HepG2 (cell line): Measurements from ENCODE around the gene INKA1. TPM values are rescaled to one million over a fixed set of nuclear protein-coding genes. Genes with fewer than 3 reads are reported as not detected.

Experiments used
- ATAC-seq: fragments of 200-7000 bp; cut with Tn5 transposase; 3 replicates; pipeline ENCODE4 v1.9.1; 2020; ENCODE audit warnings: mild to moderate bottlenecking, moderate library complexity
- BruUV-seq: library from RNA; stranded (reverse); fragments of 400-500 nt; replicated peaks from 2 replicates; lab custom pipeline; 2021; lab: Mats Ljungman, UMichigan
- CTCF ChIA-PET: fragments of 300-600 bp; formaldehyde crosslinking; extraction: SDS; loops from one replicate; lab custom pipeline; 2021; ENCODE audit warnings: low total read pairs, inconsistent platforms, low intra/inter-chr PET ratio; lab: Yijun Ruan, JAX
- POLR2A ChIA-PET: fragments of 350-600 bp; sonication (Branson Sonifier 250); formaldehyde crosslinking; loops from one replicate; lab custom pipeline; 2020; ENCODE audit warnings: antibody characterized with exemption, inconsistent platforms; lab: Yijun Ruan, JAX
- DNase-seq: peaks from one replicate; pipeline ENCODE4 v3.0.0-alpha.2; 2015; ENCODE audit warnings: low spot score
- FAIRE-seq: peaks from 3 replicates; lab custom pipeline; 2011; peaks lifted over from hg19 to GRCh38; lab: Jason Lieb, UNC
- H2AFZ ChIP-seq: one replicate; pipeline ENCODE4 v1.6.1; 2011; ENCODE audit warnings: low read length, inconsistent platforms
- H3K27ac ChIP-seq: fragments of 300-600 bp; 3 replicates; pipeline ENCODE4 v1.8.0; 2011; ENCODE audit warnings: mixed run types, mild to moderate bottlenecking, mixed read lengths, low read length, inconsistent platforms; ENCODE audit not compliant: insufficient read depth; ENCODE audit errors: extremely low read length
- H3K27me3 ChIP-seq, 2 experiments: fragments of 200-600 bp in 1 of 2; 2 replicates in 1 of 2; 3 replicates in 1 of 2; pipeline versions ENCODE4 v1.6.0 to v1.8.0; 2011; ENCODE audit warnings: low read length in 2 of 2, mild to moderate bottlenecking in 2 of 2, moderate library complexity in 2 of 2, inconsistent platforms in 1 of 2; ENCODE audit not compliant: insufficient read depth in 2 of 2, control insufficient read depth in 1 of 2
- H3K36me3 ChIP-seq, 2 experiments: fragments of 200-600 bp in 1 of 2; replicated peaks in 1 of 2; 2 replicates in 1 of 2; 3 replicates in 1 of 2; pipeline versions ENCODE4 v1.5.1 to v1.8.0; 2011; ENCODE audit warnings: low read length in 2 of 2, inconsistent platforms in 1 of 2; ENCODE audit not compliant: insufficient read depth in 2 of 2, control insufficient read depth in 1 of 2
- H3K4me1 ChIP-seq: 2 replicates; pipeline ENCODE4 v1.5.1; 2012; ENCODE audit warnings: low read length, inconsistent platforms; ENCODE audit not compliant: insufficient read depth
- H3K4me2 ChIP-seq: 2 replicates; pipeline ENCODE4 v1.6.0; 2011; ENCODE audit warnings: low read depth, low read length, inconsistent platforms
- H3K4me3 ChIP-seq, 3 experiments: fragments of 200-600 bp in 1 of 3; sonication (generic), shearing (Covaris generic) in 1 of 3; replicated peaks in 1 of 3; 2 replicates each; pipeline ENCODE4 v1.5.1; 2011 to 2016; ENCODE audit warnings: low read length in 3 of 3, inconsistent platforms in 2 of 3, low read depth in 2 of 3, mild to moderate bottlenecking in 2 of 3, control low read depth in 1 of 3, mixed read lengths in 1 of 3; ENCODE audit not compliant: insufficient read depth in 1 of 3
- H3K79me2 ChIP-seq: one replicate; pipeline ENCODE4 v1.6.1; 2011; ENCODE audit warnings: low read length, inconsistent platforms; ENCODE audit not compliant: insufficient read depth
- H3K9ac ChIP-seq: 2 replicates; pipeline ENCODE4 v1.6.0; 2011; ENCODE audit warnings: mild to moderate bottlenecking, low read depth, low read length, inconsistent platforms; ENCODE audit not compliant: insufficient read depth
- H3K9me3 ChIP-seq: 2 replicates; pipeline ENCODE4 v1.5.1; 2012; ENCODE audit warnings: mild to moderate bottlenecking, low read length
- H4K20me1 ChIP-seq: 2 replicates; pipeline ENCODE4 v1.6.0; 2011; ENCODE audit warnings: inconsistent platforms, mild to moderate bottlenecking, low read length, moderate library complexity; ENCODE audit not compliant: insufficient read depth
- CHD4 ChIP-seq: fragments of 200-600 bp; sonication (generic); IDR thresholded peaks from 2 replicates; pipeline ENCODE4 v1.7.0; 2017; ENCODE audit warnings: mild to moderate bottlenecking, low read length, borderline replicate concordance
- GATAD2A ChIP-seq: IDR thresholded peaks from 2 replicates; pipeline ENCODE4 v1.6.1; 2016
- IRF2 ChIP-seq: IDR thresholded peaks from 2 replicates; pipeline ENCODE4 v1.6.1; 2018; ENCODE audit warnings: missing genetic modification reagents, missing compliant biosample characterization
- NAIF1 ChIP-seq: sonication (generic); formaldehyde crosslinking; IDR thresholded peaks from 2 replicates; pipeline ENCODE4 v1.5.0; 2020; ENCODE audit warnings: mild to moderate bottlenecking, missing genetic modification reagents, borderline replicate concordance
- NFE2L1 ChIP-seq: sonication (generic); formaldehyde crosslinking; IDR thresholded peaks from 2 replicates; pipeline ENCODE4 v1.4.0; 2020; ENCODE audit warnings: missing genetic modification reagents, mild to moderate bottlenecking, borderline replicate concordance
- POLR2AphosphoS2 ChIP-seq: IDR thresholded peaks from 2 replicates; pipeline ENCODE4 v1.6.1; 2011; ENCODE audit warnings: low read depth, low read length, improper control_type of control experiment
- TAF1 ChIP-seq: sonication (generic); formaldehyde crosslinking; IDR thresholded peaks from 2 replicates; pipeline ENCODE4 v1.4.0; 2020; ENCODE audit warnings: missing genetic modification reagents
- ZMAT3 ChIP-seq: sonication (generic); formaldehyde crosslinking; conservative IDR thresholded peaks from 2 replicates; pipeline ENCODE4 v1.7.0; 2021; ENCODE audit warnings: missing genetic modification reagents
- ZNF205 ChIP-seq: IDR thresholded peaks from 2 replicates; pipeline ENCODE4 v1.6.1; 2018; ENCODE audit warnings: missing biosample characterization, missing genetic modification reagents
- ZSCAN12 ChIP-seq: sonication (generic); formaldehyde crosslinking; IDR thresholded peaks from 2 replicates; pipeline ENCODE4 v1.9.0; 2021; ENCODE audit warnings: mild to moderate bottlenecking, missing genetic modification reagents
- WGBS: methylation state at CpG from one replicate; pipeline ENCODE4 v1.1.6; 2017; ENCODE audit warnings: low lambda C conversion rate; 5-methylcytosine and 5-hydroxymethylcytosine counted together
- in situ Hi-C: cut with HindIII; loops from 2 replicates; pipeline ENCODE4 v1.10.0; 2017; ENCODE audit warnings: low pct_unique_long_range_greater_than_20kb; ENCODE audit not compliant: extremely low pct_ligation_motif_present
- intact Hi-C: fragments of 100-400 bp; cut with micrococcal nuclease; formaldehyde crosslinking; loops from one replicate; pipeline ENCODE4 v1.10.0; 2022; ENCODE audit not compliant: unreplicated experiment
- polyA plus RNA-seq, 8 experiments: library from polyadenylated mRNA; depleted of rRNA in 3 of 8; stranded (reverse) in 7 of 8; unstranded in 1 of 8; fragments of >200 nt; fragmentation: Illumina TruSeq in 4 of 8; extraction: Trizol in 4 of 8; gene quantifications; 2 replicates each; pipeline versions ENCODE4 v1.2.1 to v1.2.3, GENCODE V29; 2011 to 2016; ENCODE audit warnings: low read depth in 4 of 8, missing spikeins in 1 of 8, mixed read lengths in 1 of 8; ENCODE audit not compliant: insufficient read depth in 1 of 8
- total RNA-seq, 5 experiments: library from RNA; depleted of rRNA; stranded (reverse); fragments of >200 nt; fragmentation: Illumina TruSeq; extraction: Trizol; gene quantifications; 2 replicates each; pipeline ENCODE4 v1.2.3, GENCODE V29; 2016; ENCODE audit warnings: low read depth in 1 of 5
- TF ChIP-seq, protein P1 (sequence below): sonication (generic); formaldehyde crosslinking; IDR thresholded peaks from 2 replicates; pipeline ENCODE4 v1.5.0; 2020; ENCODE audit warnings: missing genetic modification reagents, mild to moderate bottlenecking, borderline replicate concordance
- TF ChIP-seq, protein P2 (sequence below): sonication (generic); formaldehyde crosslinking; IDR thresholded peaks from 2 replicates; pipeline ENCODE4 v1.5.0; 2020; ENCODE audit warnings: mild to moderate bottlenecking, missing genetic modification reagents
- TF ChIP-seq, protein P3 (sequence below): sonication (generic); formaldehyde crosslinking; IDR thresholded peaks from 2 replicates; pipeline ENCODE4 v1.4.0; 2020; ENCODE audit warnings: missing genetic modification reagents, borderline replicate concordance
- TF ChIP-seq, protein P4 (sequence below): sonication (generic); formaldehyde crosslinking; IDR thresholded peaks from 2 replicates; pipeline ENCODE4 v1.5.1; 2020; ENCODE audit warnings: missing genetic modification reagents, mild to moderate bottlenecking, borderline replicate concordance
- TF ChIP-seq, protein P5 (sequence below): sonication (generic); formaldehyde crosslinking; IDR thresholded peaks from 2 replicates; pipeline ENCODE4 v1.8.1; 2022; ENCODE audit warnings: mild to moderate bottlenecking, missing genetic modification reagents

INKA1 gene
- total and polyA plus RNA-seq, 2 of the 13 experiments (the other 11 are each of a cell fraction or from before 2014, with no cell fraction given), result 0.22 to 0.41 TPM

DNA sequence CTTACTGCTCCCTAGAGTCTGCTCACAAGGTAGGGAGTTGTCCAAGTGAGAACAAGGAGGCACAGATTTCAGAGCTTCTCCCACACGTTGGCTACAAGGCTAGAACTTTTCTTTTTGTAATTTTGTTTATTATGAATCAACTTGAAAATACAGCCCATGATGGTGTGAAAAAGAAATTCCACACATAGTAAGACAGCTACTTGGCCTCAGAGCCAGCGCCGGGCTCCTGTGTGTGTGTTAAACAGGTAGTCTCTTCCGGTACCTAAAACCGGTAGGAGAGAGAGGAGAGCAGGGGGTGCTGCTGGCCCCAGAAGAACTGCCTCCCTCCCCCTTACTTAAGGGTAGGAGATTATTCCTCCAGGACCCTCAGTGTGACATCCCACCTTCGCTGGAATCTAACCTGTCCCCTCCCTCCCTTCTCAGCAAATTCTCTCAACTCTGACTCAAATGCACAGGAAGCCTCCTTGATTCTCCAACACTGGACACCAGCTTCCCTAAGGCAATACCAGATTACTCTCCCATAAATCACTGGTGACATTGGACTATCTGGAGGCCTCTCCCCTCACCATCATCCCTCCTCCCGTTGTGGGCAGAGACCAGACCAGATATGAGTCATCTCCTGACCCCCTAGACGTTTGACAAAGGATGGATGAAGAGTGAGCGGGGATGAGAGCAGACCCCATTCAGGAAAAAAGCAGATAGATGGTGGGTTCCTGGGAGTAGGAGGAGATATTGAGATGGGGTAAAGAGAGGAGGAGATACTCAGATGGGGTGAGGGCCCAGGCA lies 12.2 kb upstream of the INKA1 start:
- ATAC-seq, result no peak
- no peak overlapping the region for H3K27ac ChIP-seq
- FAIRE-seq, result no peak
- H3K27me3 ChIP-seq, result no peaks in the 10 kb centered on the region; a peak in 1 of 5 replicates
- peaks cover 47% of the 10 kb centered on the region for H3K4me1 ChIP-seq
- no peaks in the 10 kb centered on the region for H3K36me3 ChIP-seq
- H3K4me2 ChIP-seq, result no peak overlapping the region
- 48% methylated on average over 9 of the region's 9 CpGs for WGBS
- ChIA-PET POLR2A (no interaction called here), CTCF (no interaction called here)
- no peak overlapping the region for H3K4me3 ChIP-seq
- intact Hi-C loops (no loop called here), in situ Hi-C loops (no loop called here)
- DNase-seq, result no peak
- no peak overlapping the region for H2AFZ ChIP-seq
- no TSS peak for BruUV-seq
- no peaks in the 10 kb centered on the region for H4K20me1 ChIP-seq
- H3K79me2 ChIP-seq, result peaks cover 4% of the 10 kb centered on the region
- TF ChIP-seq, protein P1, sequence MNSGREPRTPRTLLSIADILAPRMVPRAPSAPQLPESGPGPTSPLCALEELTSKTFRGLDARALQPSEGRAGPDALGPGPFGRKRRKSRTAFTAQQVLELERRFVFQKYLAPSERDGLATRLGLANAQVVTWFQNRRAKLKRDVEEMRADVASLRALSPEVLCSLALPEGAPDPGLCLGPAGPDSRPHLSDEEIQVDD (CRISPR knock-in tag), result no peak
- TF ChIP-seq, protein P2, sequence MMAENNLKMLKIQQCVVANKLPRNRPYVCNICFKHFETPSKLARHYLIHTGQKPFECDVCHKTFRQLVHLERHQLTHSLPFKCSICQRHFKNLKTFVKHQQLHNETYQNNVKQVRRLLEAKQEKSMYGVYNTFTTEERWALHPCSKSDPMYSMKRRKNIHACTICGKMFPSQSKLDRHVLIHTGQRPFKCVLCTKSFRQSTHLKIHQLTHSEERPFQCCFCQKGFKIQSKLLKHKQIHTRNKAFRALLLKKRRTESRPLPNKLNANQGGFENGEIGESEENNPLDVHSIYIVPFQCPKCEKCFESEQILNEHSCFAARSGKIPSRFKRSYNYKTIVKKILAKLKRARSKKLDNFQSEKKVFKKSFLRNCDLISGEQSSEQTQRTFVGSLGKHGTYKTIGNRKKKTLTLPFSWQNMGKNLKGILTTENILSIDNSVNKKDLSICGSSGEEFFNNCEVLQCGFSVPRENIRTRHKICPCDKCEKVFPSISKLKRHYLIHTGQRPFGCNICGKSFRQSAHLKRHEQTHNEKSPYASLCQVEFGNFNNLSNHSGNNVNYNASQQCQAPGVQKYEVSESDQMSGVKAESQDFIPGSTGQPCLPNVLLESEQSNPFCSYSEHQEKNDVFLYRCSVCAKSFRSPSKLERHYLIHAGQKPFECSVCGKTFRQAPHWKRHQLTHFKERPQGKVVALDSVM (CRISPR knock-in tag), result no peak
- TF ChIP-seq NFE2L1 (CRISPR knock-in tag) (no peak), CHD4 (no peak), ZSCAN12 (no peak), POLR2AphosphoS2 (no peak), ZMAT3 (CRISPR knock-in tag) (no peak), ZNF205 (CRISPR knock-in tag) (no peak), GATAD2A (no peak), NAIF1 (CRISPR knock-in tag) (no peak), TAF1 (CRISPR knock-in tag) (no peak), IRF2 (CRISPR knock-in tag) (no peak)
- TF ChIP-seq, protein P3, sequence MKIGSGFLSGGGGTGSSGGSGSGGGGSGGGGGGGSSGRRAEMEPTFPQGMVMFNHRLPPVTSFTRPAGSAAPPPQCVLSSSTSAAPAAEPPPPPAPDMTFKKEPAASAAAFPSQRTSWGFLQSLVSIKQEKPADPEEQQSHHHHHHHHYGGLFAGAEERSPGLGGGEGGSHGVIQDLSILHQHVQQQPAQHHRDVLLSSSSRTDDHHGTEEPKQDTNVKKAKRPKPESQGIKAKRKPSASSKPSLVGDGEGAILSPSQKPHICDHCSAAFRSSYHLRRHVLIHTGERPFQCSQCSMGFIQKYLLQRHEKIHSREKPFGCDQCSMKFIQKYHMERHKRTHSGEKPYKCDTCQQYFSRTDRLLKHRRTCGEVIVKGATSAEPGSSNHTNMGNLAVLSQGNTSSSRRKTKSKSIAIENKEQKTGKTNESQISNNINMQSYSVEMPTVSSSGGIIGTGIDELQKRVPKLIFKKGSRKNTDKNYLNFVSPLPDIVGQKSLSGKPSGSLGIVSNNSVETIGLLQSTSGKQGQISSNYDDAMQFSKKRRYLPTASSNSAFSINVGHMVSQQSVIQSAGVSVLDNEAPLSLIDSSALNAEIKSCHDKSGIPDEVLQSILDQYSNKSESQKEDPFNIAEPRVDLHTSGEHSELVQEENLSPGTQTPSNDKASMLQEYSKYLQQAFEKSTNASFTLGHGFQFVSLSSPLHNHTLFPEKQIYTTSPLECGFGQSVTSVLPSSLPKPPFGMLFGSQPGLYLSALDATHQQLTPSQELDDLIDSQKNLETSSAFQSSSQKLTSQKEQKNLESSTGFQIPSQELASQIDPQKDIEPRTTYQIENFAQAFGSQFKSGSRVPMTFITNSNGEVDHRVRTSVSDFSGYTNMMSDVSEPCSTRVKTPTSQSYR (CRISPR knock-in tag), result no peak
- TF ChIP-seq, protein P4, sequence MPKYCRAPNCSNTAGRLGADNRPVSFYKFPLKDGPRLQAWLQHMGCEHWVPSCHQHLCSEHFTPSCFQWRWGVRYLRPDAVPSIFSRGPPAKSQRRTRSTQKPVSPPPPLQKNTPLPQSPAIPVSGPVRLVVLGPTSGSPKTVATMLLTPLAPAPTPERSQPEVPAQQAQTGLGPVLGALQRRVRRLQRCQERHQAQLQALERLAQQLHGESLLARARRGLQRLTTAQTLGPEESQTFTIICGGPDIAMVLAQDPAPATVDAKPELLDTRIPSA (CRISPR knock-in tag), result no peak
- TF ChIP-seq, protein P5, sequence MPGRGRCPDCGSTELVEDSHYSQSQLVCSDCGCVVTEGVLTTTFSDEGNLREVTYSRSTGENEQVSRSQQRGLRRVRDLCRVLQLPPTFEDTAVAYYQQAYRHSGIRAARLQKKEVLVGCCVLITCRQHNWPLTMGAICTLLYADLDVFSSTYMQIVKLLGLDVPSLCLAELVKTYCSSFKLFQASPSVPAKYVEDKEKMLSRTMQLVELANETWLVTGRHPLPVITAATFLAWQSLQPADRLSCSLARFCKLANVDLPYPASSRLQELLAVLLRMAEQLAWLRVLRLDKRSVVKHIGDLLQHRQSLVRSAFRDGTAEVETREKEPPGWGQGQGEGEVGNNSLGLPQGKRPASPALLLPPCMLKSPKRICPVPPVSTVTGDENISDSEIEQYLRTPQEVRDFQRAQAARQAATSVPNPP (CRISPR knock-in tag), result no peak
- H3K9me3 ChIP-seq, result no peaks in the 10 kb centered on the region
- H3K9ac ChIP-seq, result no peak overlapping the region
